Measurements from ENCODE around the gene SH3RF3. TPM values are rescaled to one million over a fixed set of nuclear protein-coding genes. Genes with fewer than 3 reads are reported as not detected.

Gene SH3RF3
- total and polyA plus RNA-seq, 9 of the 15 experiments (the other 6 are each of a cell fraction or from before 2014, with no cell fraction given) = 0.02 TPM; not detected in 8

- POLR2A ChIA-PET = no interaction called here
- no peaks in the 10 kb centered on the region for H3K36me3 ChIP-seq (ENCODE audit: control insufficient read depth, insufficient read depth, low read length)
- DNase-seq (ENCODE audit: extremely low read depth in 1 of 4, low spot score in 3 of 4) (no peak), ATAC-seq (no peak), FAIRE-seq (no peak)
- H3K9ac ChIP-seq (ENCODE audit: insufficient read depth in 1 of 2, low read depth in 2 of 2, low read length in 2 of 2) = no peak overlapping the region
- BruUV-seq (replicated peaks) = no TSS peak
- H3K4me1 ChIP-seq (replicated peaks in 1 of 2; ENCODE audit: control insufficient read depth in 2 of 2, insufficient read depth in 2 of 2, low read length in 2 of 2) = no peaks in the 10 kb centered on the region
- H3K4me3 ChIP-seq = no peak overlapping the region
- H4K20me1 ChIP-seq (replicated peaks; ENCODE audit: control insufficient read depth, insufficient read depth, low read length) = no peaks in the 10 kb centered on the region
- H3K9me1 ChIP-seq (ENCODE audit: control insufficient read depth, insufficient read depth, low read length) = no peaks in the 10 kb centered on the region
- TF ChIP-seq, protein P1, sequence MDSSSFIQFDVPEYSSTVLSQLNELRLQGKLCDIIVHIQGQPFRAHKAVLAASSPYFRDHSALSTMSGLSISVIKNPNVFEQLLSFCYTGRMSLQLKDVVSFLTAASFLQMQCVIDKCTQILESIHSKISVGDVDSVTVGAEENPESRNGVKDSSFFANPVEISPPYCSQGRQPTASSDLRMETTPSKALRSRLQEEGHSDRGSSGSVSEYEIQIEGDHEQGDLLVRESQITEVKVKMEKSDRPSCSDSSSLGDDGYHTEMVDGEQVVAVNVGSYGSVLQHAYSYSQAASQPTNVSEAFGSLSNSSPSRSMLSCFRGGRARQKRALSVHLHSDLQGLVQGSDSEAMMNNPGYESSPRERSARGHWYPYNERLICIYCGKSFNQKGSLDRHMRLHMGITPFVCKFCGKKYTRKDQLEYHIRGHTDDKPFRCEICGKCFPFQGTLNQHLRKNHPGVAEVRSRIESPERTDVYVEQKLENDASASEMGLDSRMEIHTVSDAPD (CRISPR knock-in tag; IDR thresholded peaks at IDR 0.05) = no peak
- no peak for TF ChIP-seq PPARD (CRISPR knock-in tag; IDR thresholded peaks at IDR 0.05)
- TF ChIP-seq NCOA4 (IDR thresholded peaks at IDR 0.05; ENCODE audit: partially characterized antibody) = no peak
- no peak for TF ChIP-seq SAFB (IDR thresholded peaks at IDR 0.05; ENCODE audit: borderline replicate concordance, low read depth, low read length)
- TF ChIP-seq ZNF778 (CRISPR knock-in tag; IDR thresholded peaks at IDR 0.05) = no peak
- TF ChIP-seq USF1 (CRISPR knock-in tag; IDR thresholded peaks at IDR 0.05) = no peak
- no peak for TF ChIP-seq NR2C1 (IDR thresholded peaks at IDR 0.05)
- TF ChIP-seq NR2C1 (tag; IDR thresholded peaks at IDR 0.05) = no peak
- TF ChIP-seq GABPB1 (CRISPR knock-in tag; IDR thresholded peaks at IDR 0.05) = no peak
- no peak for TF ChIP-seq FOXJ2 (tag; IDR thresholded peaks at IDR 0.05)
- no peak for TF ChIP-seq ZNF12 (CRISPR knock-in tag; IDR thresholded peaks at IDR 0.05)
- TF ChIP-seq MTA2 (IDR thresholded peaks at IDR 0.05; ENCODE audit: low read depth) = no peak
- CTCF ChIA-PET (ENCODE audit: low intra/inter-chr PET ratio) = no interaction called here
- no peaks in the 10 kb centered on the region for H3K9me3 ChIP-seq (replicated peaks; ENCODE audit: control insufficient read depth, insufficient read depth, low read depth, low read length)
- 0% methylated on average over 4 of the region's 4 CpGs for WGBS (ENCODE audit: insufficient coverage, low coverage, missing lambda C conversion rate)
- no peaks in the 10 kb centered on the region for H3K79me2 ChIP-seq (ENCODE audit: control insufficient read depth, insufficient read depth, low read length)
- H3K27ac ChIP-seq (ENCODE audit: extremely low read depth, low read depth, low read length) = no peak overlapping the region
- in situ Hi-C loops (cut with MboI) (no loop called here), intact Hi-C loops (cut with micrococcal nuclease) (no loop called here)
- H2AFZ ChIP-seq (ENCODE audit: low read depth, low read length) = no peak overlapping the region
- peaks cover 3 to 35% of the 10 kb centered on the region in 2 experiments; a peak in 2 of 5 replicates for H3K27me3 ChIP-seq (ENCODE audit: control insufficient read depth in 2 of 2, insufficient read depth in 2 of 2, low read length in 2 of 2)
- H3K4me2 ChIP-seq (ENCODE audit: insufficient read depth, low read length) = no peak overlapping the region
These were observed 319.2 kb downstream of the SH3RF3 start for GRCh38 chr2:109448207-109448606.
